Measurements from ENCODE around the gene PPP5C.
"Not testable (repeated sequence)": the region's sequence is repeated elsewhere in the genome, so short reads cannot be mapped to it uniquely, and the experiment has no call there.

PPP5C gene

GRCh38 chr19:46366620-46367292 lies 19.9 kb downstream of the PPP5C start:
- DNase-seq, result peak; percentile 91

GRCh38 chr19:46367426-46367825 lies 20.5 kb downstream of the PPP5C start:
- no peak for DNase-seq

- DNase-seq, result no peak
Observed at GRCh38 chr19:46368116-46368515, 21.2 kb downstream of the PPP5C start.

GRCh38 chr19:46369817-46370216 lies 22.9 kb downstream of the PPP5C start:
- DNase-seq, result no peak

GRCh38 chr19:46371371-46371901 lies 24.5 kb downstream of the PPP5C start:
- DNase-seq, result no peak

GRCh38 chr19:46372901-46373490 lies 26.1 kb downstream of the PPP5C start:
- peak; percentile 82 for DNase-seq

- DNase-seq, result peak; percentile 99
Observed at GRCh38 chr19:46373491-46374359, 26.8 kb downstream of the PPP5C start.

- DNase-seq, result no peak
Observed at GRCh38 chr19:46374536-46375475, 27.9 kb downstream of the PPP5C start.

- DNase-seq, result not testable (repeated sequence)
Observed at GRCh38 chr19:46375476-46376067, 28.7 kb downstream of the PPP5C start.

GRCh38 chr19:46376241-46377153 lies 29.6 kb downstream of the PPP5C start:
- DNase-seq, result no peak

GRCh38 chr19:46378268-46378667 lies 31.4 kb downstream of the PPP5C start:
- DNase-seq, result no peak

- no peak for DNase-seq
Observed at GRCh38 chr19:46380690-46381089, 33.8 kb downstream of the PPP5C start.

- no peak for DNase-seq
Observed at GRCh38 chr19:46381346-46381745, 34.5 kb downstream of the PPP5C start.

- no peak for DNase-seq
Observed at GRCh38 chr19:46381756-46382345, 35.0 kb downstream of the PPP5C start.

- no peak for DNase-seq
Observed at GRCh38 chr19:46383171-46383815, 36.4 kb downstream of the PPP5C start.

- DNase-seq, result no peak
Observed at GRCh38 chr19:46383846-46384245, 37.0 kb downstream of the PPP5C start.

GRCh38 chr19:46384396-46384795 lies 37.5 kb downstream of the PPP5C start:
- no peak for DNase-seq

- DNase-seq, result no peak
Observed at GRCh38 chr19:46385636-46386035, 38.7 kb downstream of the PPP5C start.

- DNase-seq, result no peak
Observed at GRCh38 chr19:46386151-46386550, 39.3 kb downstream of the PPP5C start.

All from NCI-H69 (cell line).